CD14-positive monocyte (primary cell): ENCODE results near the gene ACBD3. TPM values are rescaled to one million over a fixed set of nuclear protein-coding genes. Genes with fewer than 3 reads are reported as not detected.

Experiments used
- DNase-seq, 3 donors: peaks; one replicate each; pipeline ENCODE4 v3.0.0-alpha.2; 2011 to 2022
- H2AFZ ChIP-seq: 2 replicates; pipeline ENCODE4 v1.6.0; 2012; ENCODE audit warnings: mild to moderate bottlenecking, low read depth, low read length, inconsistent platforms; ENCODE audit not compliant: insufficient read depth, poor library complexity, severe bottlenecking
- H3K27ac ChIP-seq, 2 donors: 1 replicate in 1 of 2; 2 replicates in 1 of 2; pipeline ENCODE4 v1.5.1; 2012 to 2013; ENCODE audit warnings: low read length in 2 of 2, control low read depth in 1 of 2, inconsistent platforms in 1 of 2, low read depth in 1 of 2, mild to moderate bottlenecking in 1 of 2
- H3K27me3 ChIP-seq, 2 donors: one replicate each; pipeline versions ENCODE4 v1.6.0 to v1.6.1; 2011 to 2013; ENCODE audit warnings: low read length in 2 of 2; ENCODE audit not compliant: control insufficient read depth in 2 of 2, insufficient read depth in 2 of 2
- H3K36me3 ChIP-seq, 2 donors: replicated peaks in 1 of 2; 1 replicate in 1 of 2; 2 replicates in 1 of 2; pipeline versions ENCODE4 v1.5.1 to v1.6.1; 2012 to 2013; ENCODE audit warnings: low read length in 2 of 2, control low read depth in 1 of 2, inconsistent platforms in 1 of 2, mild to moderate bottlenecking in 1 of 2; ENCODE audit not compliant: insufficient read depth in 2 of 2, control insufficient read depth in 1 of 2
- H3K4me1 ChIP-seq, 2 donors: 1 replicate in 1 of 2; 2 replicates in 1 of 2; pipeline versions ENCODE4 v1.5.1 to v1.6.1; 2012 to 2013; ENCODE audit warnings: low read length in 2 of 2, control low read depth in 1 of 2, inconsistent platforms in 1 of 2, mild to moderate bottlenecking in 1 of 2, moderate library complexity in 1 of 2; ENCODE audit not compliant: insufficient read depth in 2 of 2, control insufficient read depth in 1 of 2
- H3K4me2 ChIP-seq: replicated peaks from 2 replicates; pipeline ENCODE3; 2012; ENCODE audit warnings: low read length, moderate library complexity, mild to moderate bottlenecking; ENCODE audit not compliant: poor library complexity, severe bottlenecking; ENCODE audit errors: extremely low read depth
- H3K4me3 ChIP-seq, 3 experiments: fragments of 200-600 bp in 1 of 3; sonication (generic) in 1 of 3; replicated peaks in 1 of 3; 1 replicate in 2 of 3; 2 replicates in 1 of 3; pipeline ENCODE4 v1.5.1; 2011 to 2013; ENCODE audit warnings: low read length in 3 of 3, mild to moderate bottlenecking in 3 of 3, control low read depth in 2 of 3, low read depth in 2 of 3, inconsistent platforms in 1 of 3, moderate library complexity in 1 of 3
- H3K79me2 ChIP-seq: 2 replicates; pipeline ENCODE4 v1.6.0; 2012; ENCODE audit warnings: mild to moderate bottlenecking, control low read depth, inconsistent platforms, low read length, moderate library complexity; ENCODE audit not compliant: insufficient read depth
- H3K9ac ChIP-seq: 2 replicates; pipeline ENCODE4 v1.6.0; 2017; ENCODE audit warnings: low read length, mild to moderate bottlenecking; ENCODE audit not compliant: insufficient read depth, poor library complexity, severe bottlenecking
- H3K9me3 ChIP-seq, 2 donors: replicated peaks in 1 of 2; 1 replicate in 1 of 2; 2 replicates in 1 of 2; pipeline versions ENCODE4 v1.5.1 to v1.6.1; 2012 to 2013; ENCODE audit warnings: low read length in 2 of 2, control low read depth in 1 of 2; ENCODE audit not compliant: control insufficient read depth in 1 of 2, insufficient read depth in 1 of 2
- H4K20me1 ChIP-seq: 2 replicates; pipeline ENCODE4 v1.6.0; 2012; ENCODE audit warnings: mild to moderate bottlenecking, low read length, control low read depth, moderate library complexity; ENCODE audit not compliant: insufficient read depth
- H3K27ac Mint-ChIP-seq, 7 donors: one replicate each; pipeline ENCODE4 v1.8.0; 2020; ENCODE audit warnings: mild to moderate bottlenecking in 7 of 7, mixed read lengths in 7 of 7, moderate library complexity in 6 of 7, inconsistent platforms in 2 of 7
- H3K27me3 Mint-ChIP-seq, 3 donors: one replicate each; pipeline ENCODE4 v1.8.0; 2021 to 2022; ENCODE audit warnings: low read depth in 3 of 3, mild to moderate bottlenecking in 3 of 3, mixed read lengths in 3 of 3, moderate library complexity in 3 of 3, inconsistent platforms in 1 of 3
- H3K36me3 Mint-ChIP-seq, 2 donors: one replicate each; pipeline ENCODE4 v1.8.0; 2020; ENCODE audit warnings: mixed read lengths in 2 of 2, inconsistent platforms in 1 of 2, mild to moderate bottlenecking in 1 of 2
- H3K4me1 Mint-ChIP-seq: one replicate; pipeline ENCODE4 v1.8.0; 2020; ENCODE audit warnings: mild to moderate bottlenecking, mixed read lengths
- H3K4me3 Mint-ChIP-seq, 2 donors: one replicate each; pipeline ENCODE4 v1.8.0; 2020; ENCODE audit warnings: mild to moderate bottlenecking in 2 of 2, mixed read lengths in 2 of 2, moderate library complexity in 1 of 2
- H3K9me3 Mint-ChIP-seq, 7 donors: one replicate each; pipeline ENCODE4 v1.8.0; 2020 to 2022; ENCODE audit warnings: mixed read lengths in 7 of 7, mild to moderate bottlenecking in 6 of 7, moderate library complexity in 6 of 7, inconsistent platforms in 2 of 7
- CTCF ChIP-seq: fragments of 200-600 bp; IDR thresholded peaks from one replicate; pipeline ENCODE4 v1.8.0; 2022; ENCODE audit warnings: antibody characterized with exemption, mild to moderate bottlenecking
- WGBS: methylation state at CpG from one replicate; pipeline ENCODE4 v1.1.5; 2013; ENCODE audit warnings: missing lambda C conversion rate; ENCODE audit not compliant: insufficient coverage; 5-methylcytosine and 5-hydroxymethylcytosine counted together
- intact Hi-C, 2 donors: fragments of 100-400 bp; cut with micrococcal nuclease; formaldehyde crosslinking; loops; one replicate each; pipeline versions ENCODE4 v1.15.0 to v1.15.1; 2023
- polyA plus RNA-seq, 3 donors: library from polyadenylated mRNA; depleted of rRNA in 1 of 3; unstranded in 2 of 3; stranded (reverse) in 1 of 3; fragments of 300-500 nt in 2 of 3; fragments of >200 nt in 1 of 3; fragmentation: Illumina TruSeq in 2 of 3; gene quantifications; 1 replicate in 2 of 3; 2 replicates in 1 of 3; pipeline ENCODE4 v1.2.3, GENCODE V29; 2012 to 2021

Gene ACBD3
- polyA plus RNA-seq, 3 donors, result 7.0 to 16.3 (median 11.4) TPM

GRCh38 chr1:226123591-226124471, 62.7 kb downstream of the ACBD3 start:
- TF ChIP-seq CTCF, result no peak
- intact Hi-C loops, result loop anchor here (2.0 to 5.0 kb wide), 5 partner anchors 13 to 127 kb away; partner anchors contain the start of gene SDE2 (in 2 of the 2)
- Histone ChIP-seq H3K4me1 (peaks cover 13 to 27% of the 10 kb centered on the region in 2 donors), H3K36me3 (no peaks in the 10 kb centered on the region), H3K4me2 (no peak overlapping the region), H3K27me3 (peaks cover 0 to 24% of the 10 kb centered on the region in 2 donors), H3K79me2 (no peaks in the 10 kb centered on the region), H3K9me3 (no peaks in the 10 kb centered on the region), H4K20me1 (no peaks in the 10 kb centered on the region), H3K27ac (no peak overlapping the region), H3K4me3 (no peak overlapping the region), H3K9ac (no peak overlapping the region), H2AFZ (no peak overlapping the region)
- Mint-ChIP-seq H3K4me3 (peak overlapping the region; percentile 24 to 95), H3K27ac (peak overlapping the region in 1 of 7 donors; percentile 20), H3K4me1 (peaks cover 33% of the 10 kb centered on the region), H3K36me3 (peaks cover 0 to 6% of the 10 kb centered on the region in 2 donors), H3K9me3 (peaks cover 0 to 3% (median 0%) of the 10 kb centered on the region in 7 donors), H3K27me3 (peaks cover 18 to 27% (median 26%) of the 10 kb centered on the region in 3 donors)
- DNase-seq, result no peak
- WGBS, result 97% methylated on average over 10 of the region's 14 CpGs

- no peak overlapping the region for H2AFZ ChIP-seq
- peaks cover 0 to 3% (median 0%) of the 10 kb centered on the region in 7 donors for H3K9me3 Mint-ChIP-seq
- H3K36me3 Mint-ChIP-seq, result peaks cover 0 to 6% of the 10 kb centered on the region in 2 donors
- H3K4me2 ChIP-seq, result no peak overlapping the region
- H3K4me3 ChIP-seq, result no peak overlapping the region
- H3K4me3 Mint-ChIP-seq, result peak overlapping the region; percentile 24 to 95
- intact Hi-C loops, result loop anchor here (5.0 kb wide), 3 partner anchors 41 to 126 kb away; partner anchors contain the start of gene SDE2 (in 2 of the 2)
- H3K27ac Mint-ChIP-seq, result peak overlapping the region in 2 of 7 donors; percentile 20 to 21
- no peaks in the 10 kb centered on the region for H3K36me3 ChIP-seq
- TF ChIP-seq CTCF, result no peak
- 86% methylated on average over 1 of the region's 4 CpGs for WGBS
- H3K27me3 Mint-ChIP-seq, result peaks cover 16 to 28% (median 27%) of the 10 kb centered on the region in 3 donors
- H3K4me1 ChIP-seq, result peaks cover 13 to 27% of the 10 kb centered on the region in 2 donors
- H3K4me1 Mint-ChIP-seq, result peaks cover 31% of the 10 kb centered on the region
- no peaks in the 10 kb centered on the region for H3K9me3 ChIP-seq
- DNase-seq, result no peak
- H4K20me1 ChIP-seq, result no peaks in the 10 kb centered on the region
- no peaks in the 10 kb centered on the region for H3K79me2 ChIP-seq
- H3K9ac ChIP-seq, result no peak overlapping the region
- H3K27ac ChIP-seq, result no peak overlapping the region
- H3K27me3 ChIP-seq, result peaks cover 0 to 24% of the 10 kb centered on the region in 2 donors
Observed at GRCh38 chr1:226123212-226123560, 63.4 kb downstream of the ACBD3 start.
